NCI-H526 (cell line): Measurements from ENCODE around the gene CHMP4A.

Experiments used
- DNase-seq, 2 experiments: peaks; one replicate each; lab custom pipeline; 2025; lab: John Stamatoyannopoulos, UW

The CHMP4A gene

DNA sequence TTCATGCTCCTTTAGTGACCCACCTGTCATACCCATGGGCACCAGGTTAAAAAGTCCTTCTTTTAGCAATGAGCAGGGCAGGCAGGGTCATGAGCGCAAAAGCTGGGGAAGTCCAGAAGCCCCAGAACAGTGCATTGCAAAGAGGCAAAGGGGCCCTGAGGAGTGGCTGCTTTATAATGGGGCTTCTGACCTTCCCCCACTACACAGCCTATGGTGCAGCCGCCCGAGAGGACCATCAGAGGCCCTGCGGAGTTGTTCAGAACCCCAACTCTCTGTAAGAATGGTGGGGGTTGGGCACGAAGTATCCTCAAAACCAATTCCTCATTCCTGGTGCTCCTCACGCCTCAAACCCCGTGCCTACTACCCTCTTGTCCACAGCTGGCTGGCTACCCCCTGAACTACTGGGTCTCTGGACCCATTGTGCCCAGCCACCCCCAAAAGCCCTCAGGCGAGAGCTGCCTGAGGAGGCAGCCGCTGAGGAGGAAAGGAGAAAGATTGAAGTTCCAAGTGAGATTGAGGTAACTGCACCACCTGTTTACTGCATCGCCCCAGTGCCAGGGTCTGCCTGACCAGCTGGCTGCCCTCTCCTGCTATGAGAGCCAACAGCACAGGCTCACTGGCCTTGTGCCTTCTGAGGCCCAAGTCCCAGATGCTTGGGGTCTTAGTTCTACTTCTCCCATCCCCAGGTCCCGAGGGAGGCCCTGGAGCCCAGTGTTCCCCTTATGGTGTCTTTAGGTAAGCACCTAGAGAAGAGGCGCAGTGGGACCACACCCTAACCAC is 34.7 kb downstream of the CHMP4A start:
- DNase-seq: no peak

DNA sequence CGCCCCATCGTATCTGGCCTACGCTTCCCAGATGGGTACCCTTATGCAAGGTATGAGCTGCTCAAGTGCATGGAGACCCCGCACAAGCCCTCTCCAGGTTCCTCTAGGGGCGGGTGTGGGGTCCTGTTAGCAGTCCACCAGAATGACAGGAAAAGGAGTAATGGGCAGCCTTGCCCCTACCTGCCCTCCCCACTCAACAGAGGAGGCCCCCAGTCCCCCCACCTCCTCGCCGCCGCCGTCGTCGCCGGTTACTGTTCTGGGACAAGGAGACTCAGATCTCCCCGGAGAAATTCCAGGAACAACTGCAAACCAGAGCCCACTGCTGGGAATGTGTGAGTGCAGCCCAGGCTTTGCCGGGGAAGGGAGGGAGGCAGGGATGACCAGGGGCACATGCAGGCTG is 35.4 kb downstream of the CHMP4A start:
- no peak for DNase-seq

DNA sequence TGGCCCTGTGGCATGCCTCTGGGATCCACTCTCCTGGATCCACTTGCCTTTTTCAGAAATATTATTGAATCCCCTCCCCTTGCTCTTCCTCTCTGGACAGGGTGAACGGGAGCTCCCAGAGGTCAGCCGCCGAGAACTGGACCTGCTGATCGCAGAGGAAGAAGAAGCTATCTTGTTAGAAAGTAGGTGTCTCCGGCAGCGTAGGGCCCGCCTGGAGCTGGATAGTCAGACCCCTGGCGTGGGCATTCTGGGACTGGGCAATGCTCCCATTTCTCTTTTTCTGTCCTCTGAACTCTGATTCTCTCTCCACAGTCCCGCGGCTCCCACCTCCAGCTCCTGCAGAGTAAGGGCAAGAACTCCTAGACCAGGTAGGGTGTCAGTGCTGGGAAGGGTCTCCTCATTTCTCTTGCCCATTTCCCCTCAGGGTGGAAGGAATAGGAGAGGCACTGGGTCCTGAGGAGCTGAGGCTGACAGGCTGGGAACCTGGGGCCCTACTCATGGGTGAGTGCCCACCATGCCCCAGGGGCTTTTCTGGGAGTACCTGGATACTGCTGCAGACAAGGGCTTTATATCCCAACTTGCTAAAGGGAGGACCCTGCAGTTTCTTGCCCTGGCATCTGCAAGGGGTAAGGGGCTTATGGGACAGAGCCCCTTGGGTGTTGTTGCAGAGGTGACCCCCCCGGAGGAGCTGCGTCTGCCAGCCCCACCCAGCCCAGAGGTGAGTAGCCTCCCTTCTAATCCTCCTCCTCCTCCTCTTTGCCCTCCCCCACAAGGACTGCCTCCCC is 36.1 kb downstream of the CHMP4A start:
- DNase-seq: no peak

DNA sequence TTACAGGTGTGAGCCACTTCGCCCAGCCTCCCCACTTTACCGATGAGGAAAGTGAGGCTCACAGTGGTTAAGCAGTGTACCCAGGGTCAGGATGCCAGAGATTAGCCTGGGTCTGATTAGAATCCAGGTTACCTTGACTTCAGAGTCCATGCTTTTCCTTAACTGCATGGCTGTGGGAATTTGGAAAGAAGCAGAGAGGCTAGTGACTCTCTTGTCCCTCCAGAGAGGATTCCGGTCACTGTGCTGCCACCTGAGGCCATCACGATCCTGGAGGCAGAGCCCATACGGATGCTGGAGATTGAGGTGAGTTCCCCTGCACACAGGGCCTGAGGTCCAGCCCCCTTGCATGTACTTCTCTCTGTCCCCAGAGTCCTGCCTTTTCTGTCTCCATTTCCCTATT is 36.7 kb downstream of the CHMP4A start:
- DNase-seq: no peak

DNA sequence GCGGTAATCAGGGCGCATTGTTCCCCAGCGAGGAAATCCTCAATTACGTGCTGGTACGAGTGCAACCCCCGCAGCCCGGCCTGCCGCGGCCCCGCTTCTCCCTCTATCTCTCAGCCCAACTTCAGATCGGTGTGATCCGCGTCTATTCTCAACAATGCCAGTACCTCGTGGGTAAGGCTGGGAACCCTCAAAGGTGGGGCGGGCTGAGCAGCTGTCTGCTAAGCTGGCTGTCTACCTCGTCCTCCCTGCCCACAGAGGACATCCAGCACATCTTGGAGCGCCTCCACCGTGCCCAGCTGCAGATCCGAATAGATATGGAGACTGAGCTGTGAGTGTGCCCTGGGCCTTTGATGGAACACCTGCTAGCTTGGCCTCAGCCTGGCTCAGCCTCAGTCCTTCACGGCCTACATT is 40.4 kb downstream of the CHMP4A start:
- peak in 1 of 2 experiments; percentile 27 for DNase-seq

DNA sequence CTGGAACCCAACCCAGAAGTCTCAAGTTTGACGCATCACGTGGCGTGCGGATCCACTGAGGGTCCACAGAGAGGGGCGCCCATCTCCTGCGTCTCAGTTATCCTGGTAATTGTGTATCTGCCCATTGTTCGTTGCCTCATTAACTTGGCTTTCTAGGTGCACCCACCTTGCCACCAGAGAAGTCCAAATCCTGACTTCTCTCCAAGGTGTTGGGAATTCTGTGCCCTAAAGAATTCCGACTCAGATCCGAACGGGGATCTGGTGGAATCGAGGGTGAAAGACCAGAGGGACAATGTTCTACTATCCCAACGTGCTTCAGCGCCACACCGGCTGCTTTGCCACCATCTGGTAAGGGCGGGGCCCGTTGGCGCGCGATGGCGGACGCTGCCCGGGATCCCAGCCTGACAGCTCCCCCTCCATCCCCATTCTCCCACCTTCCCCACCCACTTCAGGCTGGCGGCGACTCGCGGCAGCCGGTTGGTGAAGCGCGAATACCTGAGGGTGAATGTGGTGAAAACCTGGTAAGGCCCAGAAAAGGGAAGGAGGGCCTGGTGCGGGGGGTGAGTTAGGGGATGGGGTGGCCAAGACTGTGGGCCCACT is 40.9 kb downstream of the CHMP4A start:
- DNase-seq: peak; percentile 42 to 48

DNA sequence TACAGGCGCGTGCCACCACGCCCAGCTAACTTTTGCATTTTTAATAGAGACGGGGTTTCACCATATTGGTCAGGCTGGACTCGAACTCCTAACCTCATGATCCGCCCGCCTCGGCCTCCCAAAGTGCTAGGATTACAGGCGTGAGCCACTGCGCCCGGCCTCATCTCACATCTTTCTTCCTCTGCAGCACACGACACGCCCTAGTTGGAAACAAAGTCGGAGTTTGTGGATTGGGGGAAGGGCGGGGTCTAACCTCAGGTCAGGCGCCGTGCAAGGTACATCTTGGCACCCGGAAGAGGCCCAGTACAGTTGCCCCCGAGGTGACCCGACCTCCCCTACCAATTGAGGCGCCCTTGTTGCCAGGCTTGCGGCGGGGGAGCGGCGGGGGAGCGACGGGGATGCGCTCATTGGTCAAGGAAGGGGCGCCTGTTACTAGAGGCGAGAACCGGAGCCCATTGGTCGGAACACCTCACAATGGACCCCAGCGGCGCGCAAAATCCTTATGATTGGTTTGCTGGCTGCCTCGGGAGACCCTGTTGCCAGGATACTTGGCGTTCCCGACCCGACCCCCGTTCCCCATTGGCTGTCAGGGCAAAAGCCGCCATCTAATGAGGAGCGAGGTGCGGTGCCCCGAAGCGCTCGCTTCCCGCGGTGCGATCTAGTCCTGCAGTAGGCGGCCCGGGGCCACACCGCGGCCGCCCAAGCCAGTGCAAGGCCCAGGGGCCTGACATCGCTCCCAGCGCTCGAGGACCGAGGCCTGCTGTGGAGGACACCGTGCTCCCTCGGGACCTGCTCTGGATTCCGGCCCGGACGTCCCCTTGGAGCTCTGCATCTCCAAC is 41.6 kb downstream of the CHMP4A start, which contains the start of gene REC8:
REC8 (plus strand) TSS at position 659 of the 839 bp plus-strand sequence. CDS start 473 bp downstream, outside the sequence.
- peak; percentile 99 for DNase-seq

DNA sequence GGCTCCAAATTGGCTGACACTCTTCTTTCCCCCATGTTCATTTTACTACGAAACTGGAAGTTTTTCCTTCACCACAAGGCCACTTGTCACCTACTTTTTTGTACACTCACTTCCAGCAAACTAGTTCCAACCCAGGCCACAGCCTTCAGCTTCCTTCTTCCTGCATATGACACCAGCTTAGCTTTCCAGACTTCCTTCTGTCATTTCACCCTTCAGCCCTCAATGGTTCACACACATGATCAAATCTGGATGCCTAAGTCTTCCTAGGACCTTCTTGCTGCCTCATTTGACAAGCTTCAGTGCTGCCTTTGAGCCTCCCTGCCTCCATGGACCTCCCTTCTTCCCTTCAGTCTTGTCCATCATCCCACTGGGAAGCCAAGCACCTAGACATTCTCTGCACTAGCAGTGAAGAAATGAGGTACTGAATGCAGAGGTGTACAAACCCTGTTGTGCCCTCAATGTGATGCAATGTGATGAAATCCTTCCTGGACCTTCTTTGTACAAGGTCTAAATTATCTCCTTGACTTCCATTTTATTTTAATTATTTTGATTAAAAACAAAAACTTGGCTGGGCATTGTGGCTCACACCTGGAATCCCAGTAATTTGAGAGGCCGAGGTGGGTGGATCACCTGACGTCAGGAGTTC is 45.7 kb downstream of the CHMP4A start:
- no peak for DNase-seq

DNA sequence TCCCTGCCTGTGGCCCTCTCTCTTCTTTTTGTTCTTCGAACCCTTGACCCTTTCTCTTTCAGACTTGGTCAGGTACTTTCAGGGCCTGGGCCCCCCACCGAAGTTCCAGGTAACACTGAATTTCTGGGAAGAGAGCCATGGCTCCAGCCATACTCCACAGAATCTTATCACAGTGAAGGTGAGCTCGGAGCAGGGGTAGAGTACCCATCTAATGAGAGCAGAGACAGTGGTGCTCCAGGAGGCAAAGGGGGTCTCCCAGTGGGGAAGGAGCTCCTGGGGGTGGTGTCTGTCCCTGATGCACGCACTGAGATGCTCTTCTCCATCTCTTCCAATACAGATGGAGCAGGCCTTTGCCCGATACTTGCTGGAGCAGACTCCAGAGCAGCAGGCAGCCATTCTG is 47.5 kb downstream of the CHMP4A start:
- no peak for DNase-seq

DNA sequence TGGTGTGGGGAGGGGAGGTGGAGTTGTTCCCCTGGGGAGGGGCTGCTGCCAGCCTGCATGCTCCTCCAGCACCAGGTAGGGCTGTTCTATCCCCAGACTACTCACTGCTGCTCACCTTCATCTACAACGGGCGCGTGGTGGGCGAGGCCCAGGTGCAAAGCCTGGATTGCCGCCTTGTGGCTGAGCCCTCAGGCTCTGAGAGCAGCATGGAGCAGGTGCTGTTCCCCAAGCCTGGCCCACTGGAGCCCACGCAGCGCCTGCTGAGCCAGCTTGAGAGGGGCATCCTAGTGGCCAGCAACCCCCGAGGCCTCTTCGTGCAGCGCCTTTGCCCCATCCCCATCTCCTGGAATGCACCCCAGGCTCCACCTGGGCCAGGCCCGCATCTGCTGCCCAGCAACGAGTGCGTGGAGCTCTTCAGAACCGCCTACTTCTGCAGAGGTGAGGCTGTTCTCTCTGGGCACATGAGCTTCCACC is 48.7 kb downstream of the CHMP4A start:
- no peak for DNase-seq

DNA sequence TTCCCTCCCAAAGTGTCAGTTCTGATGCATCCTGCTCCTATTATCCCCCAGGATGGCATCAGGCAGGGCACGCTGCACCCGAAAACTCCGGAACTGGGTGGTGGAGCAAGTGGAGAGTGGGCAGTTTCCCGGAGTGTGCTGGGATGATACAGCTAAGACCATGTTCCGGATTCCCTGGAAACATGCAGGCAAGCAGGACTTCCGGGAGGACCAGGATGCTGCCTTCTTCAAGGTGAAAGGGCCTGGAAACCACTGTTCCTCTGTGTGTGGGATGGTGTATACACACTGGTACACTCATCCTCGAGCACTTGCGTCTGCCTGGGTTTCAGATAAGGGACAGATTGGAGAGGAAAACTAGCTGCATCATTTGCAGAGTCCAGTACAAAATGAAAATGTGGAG is 51.2 kb downstream of the CHMP4A start:
- DNase-seq: no peak

DNA sequence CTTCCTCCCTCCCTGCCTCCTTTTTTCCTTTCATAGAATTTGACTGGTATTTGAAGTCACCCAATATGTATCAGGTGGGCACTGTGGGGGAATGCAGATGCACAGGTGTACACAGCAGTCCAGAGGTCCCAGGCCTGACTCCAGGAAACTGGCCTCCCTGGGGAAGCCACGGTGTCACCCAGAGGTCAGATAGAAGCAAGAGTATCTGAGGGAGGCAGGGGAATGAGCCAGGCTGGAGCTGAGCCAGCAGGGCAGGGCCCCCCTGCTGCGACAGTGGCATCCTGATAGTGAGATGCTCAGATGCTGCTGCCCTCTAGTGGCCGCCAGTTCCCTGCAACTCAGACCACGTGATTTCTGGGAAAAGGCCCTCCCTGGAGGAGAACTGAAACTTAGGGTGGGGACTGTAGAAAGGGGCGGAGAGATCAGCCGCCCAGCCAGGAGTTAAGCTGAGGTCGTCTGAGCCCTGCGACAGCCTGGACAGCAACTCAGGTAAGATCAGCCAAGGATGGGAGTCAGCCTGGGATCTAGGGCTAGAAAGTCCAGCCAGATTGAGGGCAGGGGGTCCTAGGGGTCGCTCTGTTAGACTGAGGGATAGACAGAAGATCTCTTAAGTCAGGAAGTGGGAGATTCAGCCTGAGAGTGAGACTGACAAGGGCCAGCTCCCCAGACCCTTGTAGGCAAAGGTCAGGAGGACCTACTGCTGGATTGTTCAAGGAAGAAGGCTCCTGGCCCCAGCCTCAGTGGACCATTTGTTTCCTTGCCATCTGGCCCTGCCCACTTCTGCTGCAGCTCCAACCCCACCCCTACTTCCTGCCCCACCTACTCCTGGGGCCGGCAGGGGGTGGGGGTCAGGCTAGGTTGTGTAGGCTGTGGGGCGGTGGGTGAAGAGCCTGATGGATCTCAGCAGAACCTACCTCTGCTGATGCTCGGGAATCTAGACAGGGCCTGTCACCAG is 52.2 kb downstream of the CHMP4A start, which contains the start of gene IRF9:
IRF9 (plus strand) TSS at position 416 of the 955 bp plus-strand sequence. CDS start 880 bp downstream, outside the sequence.
- peak; percentile 73 to 93 for DNase-seq

DNA sequence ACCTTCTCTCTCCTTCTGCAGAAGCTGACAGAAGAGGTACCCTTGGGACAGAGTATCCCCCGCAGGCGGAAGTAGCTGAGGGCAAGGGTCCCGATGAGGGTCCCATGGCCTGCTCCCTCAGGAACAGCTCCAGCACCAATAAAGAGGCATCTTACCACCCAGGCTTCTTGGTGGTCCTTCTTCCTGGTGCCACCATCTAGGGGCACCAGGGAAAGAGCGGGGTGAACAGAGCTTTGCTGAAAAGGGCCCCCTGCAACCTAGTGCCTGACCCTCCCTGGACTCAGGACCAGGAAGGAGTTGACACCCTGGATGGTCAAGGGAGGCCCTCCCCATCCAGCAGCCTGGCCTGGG is 52.8 kb downstream of the CHMP4A start:
- no peak for DNase-seq

DNA sequence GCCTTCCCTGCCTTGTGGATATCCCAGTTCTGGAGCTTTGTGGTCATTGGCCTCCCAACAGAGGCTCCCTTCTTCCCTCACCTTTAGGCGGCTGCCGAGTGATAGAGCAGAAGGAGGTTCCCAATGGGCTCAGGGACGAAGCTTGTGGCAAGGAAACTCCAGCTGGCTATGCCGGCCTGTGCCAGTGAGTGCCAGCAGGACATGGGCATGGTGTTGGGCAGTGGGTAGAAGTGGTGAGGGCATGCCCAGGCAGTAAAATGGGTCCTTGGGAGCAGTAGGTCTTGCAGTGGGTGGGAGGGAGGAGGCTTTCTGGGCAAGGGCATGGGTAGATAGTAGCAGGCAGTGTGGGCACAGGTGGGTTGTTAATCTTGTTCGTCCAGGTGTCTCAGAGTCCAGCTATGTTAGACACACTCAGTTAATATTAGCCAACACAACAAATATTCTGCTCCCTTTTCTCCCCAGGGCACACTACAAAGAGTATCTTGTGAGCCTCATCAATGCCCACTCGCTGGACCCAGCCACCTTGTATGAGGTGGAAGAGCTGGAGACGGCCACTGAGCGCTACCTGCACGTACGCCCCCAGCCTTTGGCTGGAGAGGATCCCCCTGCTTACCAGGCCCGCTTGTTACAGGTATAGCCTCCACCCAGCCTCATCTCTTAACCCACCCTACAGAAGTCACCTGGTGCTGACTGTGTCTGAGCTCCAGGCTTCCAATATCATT is 53.4 kb downstream of the CHMP4A start:
- no peak for DNase-seq
